ENCODE data around the gene TMEM183A. TPM values are rescaled to one million over a fixed set of nuclear protein-coding genes. Genes with fewer than 3 reads are reported as not detected.
A peak's percentile ranks its signal among the peaks of the same experiment; 100 is the strongest.
"Not testable (repeated sequence)": the region's sequence is repeated elsewhere in the genome, so short reads cannot be mapped to it uniquely, and the experiment has no call there.

TMEM183A gene
- total RNA-seq, 2 experiments from 2014 or later: 75.7 to 78.7 TPM

DNA sequence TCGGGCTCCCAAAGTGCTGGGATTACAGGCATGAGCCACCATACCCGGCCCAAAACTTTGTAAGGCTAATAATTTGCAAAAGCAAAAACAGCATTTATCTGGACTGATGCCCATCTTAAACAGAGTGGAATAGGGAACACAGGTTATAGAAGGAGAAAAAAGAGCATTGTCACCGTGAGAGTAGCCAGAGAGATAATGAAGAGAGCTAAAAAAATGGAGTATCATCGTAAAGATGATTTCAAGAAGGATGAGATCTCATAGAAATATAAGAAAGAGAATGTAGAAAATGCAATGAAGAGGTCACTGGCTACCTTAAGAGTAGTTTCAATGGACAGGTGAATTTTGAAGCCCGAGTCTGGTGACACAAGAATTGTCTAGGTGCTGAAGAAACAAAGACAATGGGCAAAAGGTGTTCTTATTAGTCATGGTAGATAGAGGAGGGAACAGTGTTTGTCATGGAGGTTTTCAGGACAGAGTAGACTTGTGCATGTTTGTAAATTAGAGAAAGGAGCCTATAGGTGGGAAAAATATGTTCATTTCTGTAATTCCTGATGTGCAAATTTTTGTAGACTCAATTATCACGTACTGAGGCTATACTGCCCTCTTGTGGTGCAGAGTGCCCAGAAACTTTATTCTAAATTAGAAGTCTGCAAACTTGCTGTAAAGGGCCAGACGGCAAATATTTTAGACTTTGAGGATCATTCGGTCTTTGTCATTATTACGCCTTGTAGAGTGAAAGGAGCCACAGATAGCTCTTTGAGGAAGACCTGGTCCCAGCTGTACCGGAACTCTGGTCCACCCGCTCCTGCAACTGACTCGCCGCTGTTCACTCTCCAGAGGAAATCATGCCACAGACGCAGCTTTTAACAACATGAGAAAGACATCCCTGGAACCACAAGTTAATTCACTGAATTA, 8.1 kb upstream of the TMEM183A start:
- H3K9me3 Mint-ChIP-seq (ENCODE audit: low read depth): no peaks in the 10 kb centered on the region
- CTCF ChIA-PET: interaction anchor here (0.5 to 3.7 kb wide), 29 partner anchors 10 to 483 kb away, joined by 3 to 23 read pairs (median 4); partner anchors contain the start of genes CYB5R1, KLHL12 and RABIF
- peaks cover 17% of the 10 kb centered on the region for H3K4me1 Mint-ChIP-seq
- no peaks in the 10 kb centered on the region for H3K36me3 Mint-ChIP-seq
- peak overlapping the region; percentile 39 for H3K27ac Mint-ChIP-seq
- peak; percentile 67 for ATAC-seq
- H3K4me3 Mint-ChIP-seq: peak overlapping the region; percentile 54
- DNase-seq: peak; percentile 74
- H3K27me3 Mint-ChIP-seq: peaks cover 42% of the 10 kb centered on the region

DNA sequence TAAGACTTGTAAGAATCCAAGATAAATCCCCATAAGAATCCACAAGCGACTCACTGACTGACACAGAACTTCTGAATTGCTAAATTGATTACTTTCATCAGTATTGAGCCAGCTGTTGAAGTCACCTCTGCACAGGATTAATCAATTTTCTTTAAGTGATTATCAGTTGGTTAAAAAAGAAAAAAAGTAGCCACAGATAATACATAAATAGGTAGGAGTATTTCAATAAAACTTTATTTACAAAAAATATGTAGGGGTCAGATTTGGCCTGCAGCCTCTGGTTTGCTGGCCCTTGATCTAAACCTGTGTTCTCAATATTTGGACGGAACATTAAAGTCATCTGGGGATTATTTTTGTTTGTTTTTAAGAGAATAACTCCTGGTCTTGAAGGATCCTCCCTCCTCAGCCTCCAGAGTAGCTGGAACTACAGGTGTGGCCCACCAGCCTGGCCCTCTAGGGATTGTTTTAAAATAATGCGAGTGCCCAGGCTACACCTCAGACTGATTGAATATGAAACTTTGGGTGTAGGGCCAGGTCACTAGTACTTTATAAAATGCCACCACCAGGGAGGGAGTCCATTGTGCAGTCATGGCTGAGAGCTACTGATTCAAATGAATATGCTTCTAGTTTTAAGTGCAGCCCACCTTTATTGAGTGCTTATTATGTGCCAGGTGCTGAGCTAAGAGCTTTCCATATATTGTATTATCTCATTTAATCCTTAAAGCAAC, 6.8 kb upstream of the TMEM183A start:
- H3K27ac Mint-ChIP-seq: no peak overlapping the region
- CTCF ChIA-PET: interaction anchor here (0.7 to 3.7 kb wide), 17 partner anchors 8 to 484 kb away, joined by 3 to 23 read pairs (median 5); partner anchors contain the start of genes CYB5R1, PPFIA4 and RABIF

DNA sequence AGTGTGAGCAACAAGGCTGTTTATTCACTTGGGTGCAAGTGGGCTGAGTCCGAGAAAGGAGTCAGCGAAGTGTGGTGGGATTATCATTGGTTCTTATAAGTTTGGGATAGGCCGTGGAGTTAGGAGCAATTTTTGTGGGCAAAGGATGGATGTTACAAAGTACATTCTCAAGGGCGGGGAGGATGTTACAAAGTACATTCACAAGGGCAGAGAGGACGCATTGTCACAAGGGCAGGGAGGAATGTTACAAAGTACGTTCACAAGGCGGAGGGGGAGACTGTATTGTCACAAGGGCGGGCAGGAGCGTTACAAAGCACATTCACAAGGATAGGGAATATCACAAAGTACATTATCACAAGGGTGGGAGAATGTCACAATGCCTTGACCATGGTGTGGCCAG, 5.2 kb upstream of the TMEM183A start:
- no peaks in the 10 kb centered on the region for H3K9me3 Mint-ChIP-seq (ENCODE audit: low read depth)
- H3K4me1 Mint-ChIP-seq: peaks cover 28% of the 10 kb centered on the region
- no peak overlapping the region for H3K27ac Mint-ChIP-seq
- no peak overlapping the region for H3K4me3 Mint-ChIP-seq
- ATAC-seq: no peak
- H3K36me3 Mint-ChIP-seq: no peaks in the 10 kb centered on the region
- CTCF ChIA-PET: no interaction called here
- DNase-seq: no peak
- peaks cover 17% of the 10 kb centered on the region for H3K27me3 Mint-ChIP-seq

More for the DNA sequence above, 6.8 kb upstream of the TMEM183A start:
- H3K27me3 Mint-ChIP-seq: peaks cover 32% of the 10 kb centered on the region
- ATAC-seq (peak; percentile 27), DNase-seq (no peak)
- peaks cover 18% of the 10 kb centered on the region for H3K4me1 Mint-ChIP-seq
- no peak overlapping the region for H3K4me3 Mint-ChIP-seq
- no peaks in the 10 kb centered on the region for H3K9me3 Mint-ChIP-seq (ENCODE audit: low read depth)
- no peaks in the 10 kb centered on the region for H3K36me3 Mint-ChIP-seq

DNA sequence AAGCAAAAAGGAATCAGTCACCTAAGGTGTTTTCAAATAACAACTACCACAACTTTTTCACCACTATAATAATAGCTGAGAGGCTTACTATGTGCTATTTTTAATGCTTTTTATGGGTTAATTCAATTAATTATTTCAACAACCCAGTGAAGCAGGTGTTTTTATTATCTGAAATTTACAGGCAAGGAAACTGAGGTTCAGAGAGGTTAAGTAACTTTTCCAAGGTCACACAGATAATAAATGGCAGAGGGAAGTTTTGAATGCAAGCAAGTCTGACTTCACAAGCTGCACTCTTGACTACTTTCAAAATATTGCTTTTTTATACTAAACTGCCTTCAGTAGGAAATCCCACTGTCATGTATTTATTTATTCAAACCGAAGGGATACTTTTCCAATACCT, 4.2 kb upstream of the TMEM183A start:
- no peak overlapping the region for H3K27ac Mint-ChIP-seq
- H3K4me3 Mint-ChIP-seq: no peak overlapping the region
- H3K27me3 Mint-ChIP-seq: peaks cover 8% of the 10 kb centered on the region
- ATAC-seq (no peak), DNase-seq (no peak)
- H3K4me1 Mint-ChIP-seq: peaks cover 30% of the 10 kb centered on the region
- H3K9me3 Mint-ChIP-seq (ENCODE audit: low read depth): no peaks in the 10 kb centered on the region
- CTCF ChIA-PET: interaction anchor here (4.4 kb wide), 1 partner anchor 9 kb away, joined by 14 read pairs; no protein-coding TSS in a partner anchor
- peaks cover under 1% of the 10 kb centered on the region for H3K36me3 Mint-ChIP-seq

DNA sequence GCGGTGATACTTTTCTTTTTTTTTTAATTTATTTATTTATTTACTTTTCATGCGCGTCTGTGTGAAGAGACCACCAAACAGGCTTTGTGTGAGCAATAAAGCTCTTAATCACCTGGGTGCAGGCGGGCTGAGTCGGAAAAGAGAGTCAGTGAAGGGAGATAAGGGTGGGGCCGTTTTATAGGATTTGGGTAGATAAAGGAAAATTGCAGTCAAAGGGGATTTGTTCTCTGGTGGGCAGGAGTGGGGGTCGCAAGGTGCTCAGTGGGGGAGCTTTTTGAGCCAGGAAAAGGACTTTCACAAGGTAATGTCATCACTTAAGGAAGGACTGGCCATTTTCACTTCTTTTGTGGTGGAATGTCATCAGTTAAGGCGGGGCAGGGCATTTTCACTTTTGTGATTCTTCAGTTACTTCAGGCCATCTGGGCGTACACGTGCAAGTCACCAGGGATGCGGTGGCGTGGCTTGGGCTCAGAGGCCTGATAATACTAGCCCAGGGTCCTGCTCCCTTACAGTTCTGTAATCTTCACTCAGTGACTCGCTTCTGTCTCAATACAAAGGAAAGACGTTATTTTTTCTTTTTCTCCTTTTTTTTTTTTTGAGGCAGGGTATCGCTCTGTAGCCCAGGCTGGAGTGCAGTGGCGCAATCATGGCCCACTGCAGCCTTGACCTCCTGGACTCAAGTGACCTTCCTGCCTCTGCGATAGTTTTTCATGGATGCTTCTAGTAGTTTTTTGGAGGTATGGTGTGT, 1.6 kb upstream of the TMEM183A start:
- H3K9me3 Mint-ChIP-seq (ENCODE audit: low read depth); DNase-seq; ATAC-seq; H3K27me3 Mint-ChIP-seq: not testable (repeated sequence)
- CTCF ChIA-PET: interaction anchor here (1.3 to 4.4 kb wide), 3 partner anchors 12 to 117 kb away, joined by 6 to 14 read pairs (median 8); partner anchors contain the start of genes PPFIA4 and RABIF
- H3K4me3 Mint-ChIP-seq: peak overlapping the region; percentile 94
- peaks cover 12% of the 10 kb centered on the region for H3K36me3 Mint-ChIP-seq
- H3K4me1 Mint-ChIP-seq: peaks cover 32% of the 10 kb centered on the region
- peak overlapping the region; percentile 96 for H3K27ac Mint-ChIP-seq

DNA sequence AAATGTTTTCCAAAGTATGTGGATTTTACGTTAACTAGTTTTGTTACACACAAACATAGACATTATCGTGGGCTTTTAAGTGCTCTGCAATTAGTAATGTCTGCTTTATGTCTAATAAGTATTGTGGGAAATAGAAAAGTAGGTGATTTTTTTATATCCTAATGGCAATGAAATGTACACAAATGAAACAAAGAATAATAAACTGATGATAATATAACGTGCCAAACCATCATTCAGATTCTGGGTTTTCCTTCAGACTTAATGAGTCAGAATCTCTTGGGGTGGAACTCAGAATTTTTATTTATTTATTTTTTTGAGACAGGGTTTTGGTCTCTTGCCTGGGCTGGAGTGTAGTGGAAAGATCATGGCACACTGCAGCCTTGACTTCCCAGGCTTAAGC, 2.0 kb downstream of the TMEM183A start:
- CTCF ChIA-PET: interaction anchor here (1.6 kb wide), 3 partner anchors 9 to 30 kb away, joined by 3 to 9 read pairs (median 5); no protein-coding TSS in a partner anchor
- H3K27ac Mint-ChIP-seq: no peak overlapping the region
- peaks cover 33% of the 10 kb centered on the region for H3K36me3 Mint-ChIP-seq
- H3K27me3 Mint-ChIP-seq: no peaks in the 10 kb centered on the region
- no peaks in the 10 kb centered on the region for H3K9me3 Mint-ChIP-seq (ENCODE audit: low read depth)
- DNase-seq: no peak
- peaks cover 37% of the 10 kb centered on the region for H3K4me1 Mint-ChIP-seq
- H3K4me3 Mint-ChIP-seq: no peak overlapping the region
- ATAC-seq: no peak

DNA sequence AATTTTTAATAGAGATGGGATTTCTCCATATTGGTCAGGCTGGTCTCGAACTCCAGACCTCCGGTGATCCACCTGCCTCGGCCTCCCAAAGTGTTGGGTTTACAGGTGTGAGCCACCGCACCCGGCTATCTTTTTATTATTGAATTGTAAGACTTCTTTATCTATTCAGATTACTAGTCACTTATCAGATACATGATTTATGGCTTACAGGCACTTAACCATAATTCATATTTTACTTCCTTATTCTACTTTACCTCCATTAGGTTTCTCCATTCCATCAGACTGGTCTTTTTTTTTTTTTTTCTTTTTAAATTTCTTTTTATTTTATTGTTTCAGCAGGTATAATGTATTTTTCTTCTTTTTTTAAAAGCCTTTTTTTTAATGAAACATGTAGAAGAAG, 4.4 kb downstream of the TMEM183A start:
- Mint-ChIP-seq H3K4me1 (peaks cover 28% of the 10 kb centered on the region), H3K27me3 (no peaks in the 10 kb centered on the region), H3K36me3 (peaks cover 55% of the 10 kb centered on the region), H3K9me3 (ENCODE audit: low read depth) (no peaks in the 10 kb centered on the region), H3K27ac (no peak overlapping the region), H3K4me3 (no peak overlapping the region)
- DNase-seq (no peak), ATAC-seq (no peak)
- CTCF ChIA-PET: no interaction called here

GRCh38 chr1:203017061-203017460, 9.9 kb downstream of the TMEM183A start:
- Mint-ChIP-seq H3K4me1 (peaks cover 7% of the 10 kb centered on the region), H3K27me3 (no peaks in the 10 kb centered on the region), H3K4me3 (no peak overlapping the region), H3K36me3 (peaks cover 77% of the 10 kb centered on the region), H3K27ac (no peak overlapping the region), H3K9me3 (ENCODE audit: low read depth) (no peaks in the 10 kb centered on the region)
- CTCF ChIA-PET: no interaction called here
- ATAC-seq: no peak
- no peak for DNase-seq

DNA sequence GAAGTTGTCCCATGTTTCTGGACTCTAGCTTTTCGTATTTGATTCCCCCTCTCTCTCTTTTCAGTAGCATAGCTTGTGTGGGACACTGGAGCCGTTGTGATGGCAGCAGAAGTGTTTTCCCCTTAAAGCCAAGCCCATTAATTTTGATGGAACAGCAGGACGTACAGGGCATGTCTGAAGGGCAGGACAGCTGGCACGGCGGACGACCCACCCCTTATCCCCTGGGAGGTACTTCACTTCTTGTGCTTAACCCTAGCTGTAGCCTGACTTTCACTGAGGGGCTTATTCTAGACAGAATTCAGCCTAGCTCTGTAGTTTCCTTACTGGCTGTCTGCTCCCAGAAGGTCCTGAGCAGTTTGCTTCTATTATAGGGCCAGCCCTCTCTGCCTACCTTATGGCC, 10.5 kb downstream of the TMEM183A start:
- Mint-ChIP-seq H3K4me3 (no peak overlapping the region), H3K9me3 (ENCODE audit: low read depth) (no peaks in the 10 kb centered on the region), H3K27ac (no peak overlapping the region), H3K36me3 (peaks cover 73% of the 10 kb centered on the region), H3K4me1 (peaks cover 6% of the 10 kb centered on the region), H3K27me3 (no peaks in the 10 kb centered on the region)
- no peak for DNase-seq
- CTCF ChIA-PET: no interaction called here
- no peak for ATAC-seq

DNA sequence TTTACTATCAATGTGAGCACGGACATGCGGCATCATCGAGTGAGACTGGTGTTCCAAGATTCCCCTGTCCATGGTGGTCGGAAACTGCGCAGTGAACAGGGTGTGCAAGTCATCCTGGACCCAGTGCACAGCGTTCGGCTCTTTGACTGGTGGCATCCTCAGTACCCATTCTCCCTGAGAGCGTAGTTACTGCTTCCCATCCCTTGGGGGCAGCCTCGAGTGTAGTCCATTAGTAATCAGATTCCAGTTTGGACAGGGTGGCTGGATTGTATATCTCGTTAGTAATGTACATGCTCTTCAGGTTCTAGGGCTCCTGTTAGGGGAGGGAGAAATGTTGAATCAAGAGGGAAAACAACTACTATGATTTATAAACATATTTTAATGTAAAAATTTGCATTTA, 15.7 kb downstream of the TMEM183A start:
- H3K9me3 Mint-ChIP-seq (ENCODE audit: low read depth); DNase-seq; ATAC-seq; H3K27me3 Mint-ChIP-seq; H3K27ac Mint-ChIP-seq; H3K4me3 Mint-ChIP-seq; CTCF ChIA-PET: not testable (repeated sequence)
- H3K36me3 Mint-ChIP-seq: peaks cover 54% of the 10 kb centered on the region
- peaks cover 18% of the 10 kb centered on the region for H3K4me1 Mint-ChIP-seq

DNA sequence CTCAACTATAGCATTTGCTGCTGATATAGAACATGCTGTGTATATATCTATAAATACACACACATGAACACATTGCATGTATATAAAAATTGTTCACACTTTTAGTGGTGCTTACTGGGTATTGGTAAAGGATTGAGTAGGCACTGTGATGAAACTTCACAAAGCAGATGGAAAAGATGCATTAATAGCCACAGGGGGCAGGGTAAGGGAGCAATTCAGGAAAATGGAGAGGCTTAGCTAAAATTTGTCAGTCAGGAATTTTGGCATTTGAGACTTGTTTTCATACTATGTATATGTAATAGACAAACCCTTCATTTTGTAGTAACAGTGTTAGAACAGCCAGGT, 18.5 kb downstream of the TMEM183A start:
- CTCF ChIA-PET: interaction anchor here (1.2 to 6.8 kb wide), 6 partner anchors 14 to 600 kb away, joined by 3 to 48 read pairs (median 4); partner anchors contain the start of gene TMEM183A
- peak overlapping the region; percentile 48 for H3K4me3 Mint-ChIP-seq
- peaks cover 22% of the 10 kb centered on the region for H3K4me1 Mint-ChIP-seq
- no peak for DNase-seq
- H3K27ac Mint-ChIP-seq: peak overlapping the region; percentile 54
- peaks cover 35% of the 10 kb centered on the region for H3K36me3 Mint-ChIP-seq
- peaks cover 3% of the 10 kb centered on the region for H3K9me3 Mint-ChIP-seq (ENCODE audit: low read depth)
- H3K27me3 Mint-ChIP-seq: peaks cover 9% of the 10 kb centered on the region
- ATAC-seq: no peak

GRCh38 chr1:203026031-203026665, 19.0 kb downstream of the TMEM183A start, which contains the start of gene PPFIA4:
TSS of gene PPFIA4 (plus strand) at chr1:203026491. CDS start at chr1:203039009, 12,518 bp downstream.
- Mint-ChIP-seq H3K36me3 (peaks cover 32% of the 10 kb centered on the region), H3K4me1 (peaks cover 22% of the 10 kb centered on the region), H3K9me3 (ENCODE audit: low read depth) (peaks cover 3% of the 10 kb centered on the region), H3K4me3 (peak within 1 kb of the TSS; percentile 70), H3K27ac (peak within 1 kb of the TSS; percentile 54), H3K27me3 (peaks cover 9% of the 10 kb centered on the region)
- ATAC-seq (peak; percentile 95), DNase-seq (peak; percentile 90)
- CTCF ChIA-PET: interaction anchor here (1.1 to 6.8 kb wide), 6 partner anchors 14 to 190 kb away, joined by 3 to 48 read pairs (median 3); partner anchors contain the start of gene TMEM183A

Measured in activated CD8-positive, alpha-beta memory T cell treated with anti-CD3 and anti-CD28 coated beads, Interleukin-2, amount 10 ng/mL, durations not matched to agents 7 days and 5 days (primary cell).